Right lobe of liver (tissue), 4 donors: ENCODE data around the gene FSTL5.

ENCODE experiments used
- POLR2A ChIP-seq: fragments of 450-650 bp; IDR thresholded peaks from one replicate; pipeline ENCODE4 v1.6.1; 2017; ENCODE audit warnings: antibody characterized with exemption, mild to moderate bottlenecking
- TF ChIP-seq, protein P1 (sequence below), 4 donors: fragments of 200-600 bp in 3 of 4; fragments of 450-650 bp in 1 of 4; IDR thresholded peaks; one replicate each; pipeline versions ENCODE4 v1.5.1 to v1.8.0; 2016 to 2022; ENCODE audit warnings: antibody characterized with exemption in 4 of 4, mild to moderate bottlenecking in 2 of 4
- donor health status: DM: no; HTN: no; CAD: no.
- donor health status: DM: no; HTN: no; CAD: no.
- donor health status: DM: no; HTN: yes; CAD: no.

GRCh38 chr4:161444626-161445025, 719.2 kb downstream of the FSTL5 start:
- TF ChIP-seq, protein P1, sequence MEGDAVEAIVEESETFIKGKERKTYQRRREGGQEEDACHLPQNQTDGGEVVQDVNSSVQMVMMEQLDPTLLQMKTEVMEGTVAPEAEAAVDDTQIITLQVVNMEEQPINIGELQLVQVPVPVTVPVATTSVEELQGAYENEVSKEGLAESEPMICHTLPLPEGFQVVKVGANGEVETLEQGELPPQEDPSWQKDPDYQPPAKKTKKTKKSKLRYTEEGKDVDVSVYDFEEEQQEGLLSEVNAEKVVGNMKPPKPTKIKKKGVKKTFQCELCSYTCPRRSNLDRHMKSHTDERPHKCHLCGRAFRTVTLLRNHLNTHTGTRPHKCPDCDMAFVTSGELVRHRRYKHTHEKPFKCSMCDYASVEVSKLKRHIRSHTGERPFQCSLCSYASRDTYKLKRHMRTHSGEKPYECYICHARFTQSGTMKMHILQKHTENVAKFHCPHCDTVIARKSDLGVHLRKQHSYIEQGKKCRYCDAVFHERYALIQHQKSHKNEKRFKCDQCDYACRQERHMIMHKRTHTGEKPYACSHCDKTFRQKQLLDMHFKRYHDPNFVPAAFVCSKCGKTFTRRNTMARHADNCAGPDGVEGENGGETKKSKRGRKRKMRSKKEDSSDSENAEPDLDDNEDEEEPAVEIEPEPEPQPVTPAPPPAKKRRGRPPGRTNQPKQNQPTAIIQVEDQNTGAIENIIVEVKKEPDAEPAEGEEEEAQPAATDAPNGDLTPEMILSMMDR (IDR thresholded peaks at IDR 0.05) = no peak
- no peak for TF ChIP-seq POLR2A
